Stimulated activated CD8-positive, alpha-beta memory T cell treated with anti-CD3 and anti-CD28 coated beads, Interleukin-4, amount 100 ng/mL, for 4 hours (primary cell): ENCODE data around the gene PRKRIP1.
A peak's percentile ranks its signal among the peaks of the same experiment; 100 is the strongest.
"Not testable (repeated sequence)": the region's sequence is repeated elsewhere in the genome, so short reads cannot be mapped to it uniquely, and the experiment has no call there.

ENCODE experiments used
- DNase-seq, 2 donors: peaks; one replicate each; pipeline ENCODE4 v3.0.0-alpha.2; 2020; ENCODE audit warnings: low read depth in 2 of 2, low spot score in 1 of 2

PRKRIP1 gene

GRCh38 chr7:102429141-102429899 is 33.2 kb downstream of the PRKRIP1 start:
- no peak for DNase-seq

- DNase-seq = peak in 1 of 2 donors; percentile 44
These were observed 35.6 kb downstream of the PRKRIP1 start for GRCh38 chr7:102431617-102432298.

- no peak for DNase-seq
These were observed 36.5 kb downstream of the PRKRIP1 start for GRCh38 chr7:102432442-102433218.

- DNase-seq = peak; percentile 73 to 81
These were observed 37.3 kb downstream of the PRKRIP1 start, which contains the start of gene ORAI2 for GRCh38 chr7:102433219-102434038. Gene ORAI2, plus strand, starts transcription at chr7:102433575. Its CDS starts 5,382 bp downstream, at chr7:102438957.

GRCh38 chr7:102434039-102434486 is 37.9 kb downstream of the PRKRIP1 start:
- no peak for DNase-seq

GRCh38 chr7:102436118-102436517 is 40.0 kb downstream of the PRKRIP1 start:
- no peak for DNase-seq

GRCh38 chr7:102439963-102440795 is 44.0 kb downstream of the PRKRIP1 start:
- no peak for DNase-seq

- DNase-seq = no peak
These were observed 49.0 kb downstream of the PRKRIP1 start for GRCh38 chr7:102444961-102445673.

- DNase-seq = no peak
These were observed 49.5 kb downstream of the PRKRIP1 start for GRCh38 chr7:102445674-102446071.

- DNase-seq = no peak
These were observed 50.4 kb downstream of the PRKRIP1 start for GRCh38 chr7:102446387-102447156.

GRCh38 chr7:102447311-102447710 is 51.1 kb downstream of the PRKRIP1 start:
- no peak for DNase-seq

- no peak for DNase-seq
These were observed 53.0 kb downstream of the PRKRIP1 start for GRCh38 chr7:102449136-102449535.

- DNase-seq = no peak
These were observed 54.1 kb downstream of the PRKRIP1 start for GRCh38 chr7:102450242-102450641.

GRCh38 chr7:102451371-102452054 is 55.4 kb downstream of the PRKRIP1 start:
- no peak for DNase-seq

- DNase-seq = no peak
These were observed 56.3 kb downstream of the PRKRIP1 start for GRCh38 chr7:102452451-102452850.

GRCh38 chr7:102453319-102453718 is 57.2 kb downstream of the PRKRIP1 start:
- no peak for DNase-seq

- DNase-seq = no peak
These were observed 58.3 kb downstream of the PRKRIP1 start for GRCh38 chr7:102454468-102454867.

GRCh38 chr7:102454932-102455331 is 58.8 kb downstream of the PRKRIP1 start:
- not testable (repeated sequence) for DNase-seq
